Raji (cell line): ENCODE measurements around the gene NHSL2.

Experiments used
- POLR2A ChIP-seq: IDR thresholded peaks from 2 replicates; pipeline ENCODE4 v1.6.1; 2011; ENCODE audit warnings: low read depth, low read length, control low read depth; ENCODE audit not compliant: insufficient read depth

The NHSL2 gene

DNA sequence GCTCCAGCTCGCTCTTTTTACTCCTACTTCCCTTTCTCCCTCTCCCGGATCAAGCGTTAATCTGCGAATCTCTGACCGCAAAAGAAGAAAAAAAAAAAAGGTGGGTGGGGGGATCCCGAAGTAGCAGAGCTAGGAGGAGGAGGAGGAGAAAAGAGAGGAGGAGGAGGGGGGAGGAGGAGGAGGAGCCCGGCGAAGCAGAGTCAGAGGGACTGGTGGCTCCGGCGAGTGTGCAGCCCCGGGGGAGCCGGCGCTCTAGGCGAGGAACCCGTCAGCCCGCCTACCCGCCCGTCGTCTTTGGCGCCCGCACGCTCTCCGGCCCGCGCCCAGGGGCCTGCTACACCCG is at the start of gene NHSL2:
Gene NHSL2 (plus strand): TSS at position 203 of the 343 bp plus-strand sequence.
- no peak for TF ChIP-seq POLR2A

DNA sequence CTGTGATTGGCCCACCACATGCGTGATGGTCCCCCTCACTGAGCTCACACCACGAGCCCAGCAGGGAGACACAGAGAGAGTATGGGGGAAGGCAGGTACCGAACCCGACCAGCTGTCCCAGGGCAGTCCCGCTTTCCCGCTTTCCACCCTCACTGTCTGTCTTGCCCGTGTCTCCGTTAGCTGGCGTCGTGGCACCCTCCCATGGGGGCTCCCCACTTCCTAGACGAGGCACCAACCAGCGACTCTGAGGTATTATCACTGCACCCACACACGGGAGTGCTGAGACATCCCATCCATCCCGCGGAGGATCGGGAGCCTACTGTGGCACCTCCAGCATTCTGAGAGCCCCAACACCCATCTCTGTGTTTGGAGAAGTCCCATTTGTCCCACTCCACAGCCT is 43.0 kb upstream of the NHSL2 start:
- no peak for TF ChIP-seq POLR2A

GRCh38 chrX:71870208-71871098 is 40.2 kb upstream of the NHSL2 start:
- TF ChIP-seq POLR2A: no peak

- no peak for TF ChIP-seq POLR2A
These were observed 39.3 kb upstream of the NHSL2 start for GRCh38 chrX:71871367-71871766.

- no peak for TF ChIP-seq POLR2A
These were observed 37.8 kb upstream of the NHSL2 start for GRCh38 chrX:71872542-71873458.

DNA sequence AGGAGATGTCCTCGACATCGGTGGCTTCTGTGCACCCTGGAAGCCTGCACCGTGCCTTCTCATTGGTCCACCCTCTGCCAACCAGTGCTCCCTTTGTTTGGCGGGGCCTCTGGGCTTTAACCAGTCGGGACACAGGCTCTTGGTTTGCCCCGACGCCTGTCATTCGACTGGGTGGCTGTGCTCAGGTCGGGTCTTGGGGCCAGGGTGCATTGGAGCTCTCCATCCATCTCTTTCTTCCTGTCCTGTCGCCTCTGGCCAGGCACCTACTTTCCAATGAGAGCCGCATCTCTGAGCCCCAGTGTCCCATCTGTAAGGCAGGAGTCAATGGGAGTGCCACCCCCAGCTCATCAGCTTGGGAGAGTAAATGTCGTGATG is 37.2 kb upstream of the NHSL2 start:
- TF ChIP-seq POLR2A: no peak

GRCh38 chrX:71885099-71885498 is 25.5 kb upstream of the NHSL2 start:
- TF ChIP-seq POLR2A: no peak

- no peak for TF ChIP-seq POLR2A
These were observed 15.0 kb upstream of the NHSL2 start for GRCh38 chrX:71895607-71896006.

GRCh38 chrX:71906144-71906543 is 4.5 kb upstream of the NHSL2 start:
- TF ChIP-seq POLR2A: no peak

DNA sequence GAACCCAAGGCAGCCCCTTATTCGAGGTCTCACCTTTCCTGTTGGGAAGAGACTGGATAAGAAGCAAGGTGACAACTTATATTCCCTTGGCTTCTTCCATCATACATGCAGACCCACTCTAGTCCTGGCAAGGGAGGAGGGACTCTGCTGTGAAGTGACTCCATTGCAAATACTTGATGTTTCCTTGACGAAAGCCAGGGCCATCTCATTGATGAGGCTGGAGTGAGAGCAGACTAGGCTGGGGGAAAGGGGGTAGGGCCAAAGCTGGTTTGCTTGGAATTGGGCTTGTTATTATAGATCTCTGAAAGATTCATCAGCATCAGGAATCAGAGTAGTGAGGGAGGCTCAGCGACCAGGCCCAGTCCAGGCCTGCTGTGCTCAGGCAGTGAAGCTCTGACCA is 2.3 kb upstream of the NHSL2 start:
- TF ChIP-seq POLR2A: no peak

DNA sequence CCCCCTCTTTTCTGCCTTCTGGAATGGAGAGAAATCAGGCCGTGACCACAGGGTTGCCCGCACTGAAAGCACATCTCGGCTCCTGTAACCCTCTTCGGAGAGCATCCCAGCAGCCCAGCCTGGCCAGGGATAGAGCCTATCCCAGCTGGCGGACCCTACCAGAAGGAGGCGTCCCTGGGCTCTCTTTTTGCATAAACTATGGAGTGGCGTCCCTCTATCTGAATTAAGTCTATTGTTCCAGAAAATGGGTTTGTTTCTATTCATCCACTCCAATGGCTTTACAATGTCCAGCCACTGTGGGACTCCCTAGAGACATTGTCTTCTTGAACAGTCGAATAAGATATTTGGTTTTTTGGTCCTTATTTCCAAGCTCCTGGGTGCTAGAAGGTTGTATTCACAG is 689 bp upstream of the NHSL2 start:
- no peak for TF ChIP-seq POLR2A

DNA sequence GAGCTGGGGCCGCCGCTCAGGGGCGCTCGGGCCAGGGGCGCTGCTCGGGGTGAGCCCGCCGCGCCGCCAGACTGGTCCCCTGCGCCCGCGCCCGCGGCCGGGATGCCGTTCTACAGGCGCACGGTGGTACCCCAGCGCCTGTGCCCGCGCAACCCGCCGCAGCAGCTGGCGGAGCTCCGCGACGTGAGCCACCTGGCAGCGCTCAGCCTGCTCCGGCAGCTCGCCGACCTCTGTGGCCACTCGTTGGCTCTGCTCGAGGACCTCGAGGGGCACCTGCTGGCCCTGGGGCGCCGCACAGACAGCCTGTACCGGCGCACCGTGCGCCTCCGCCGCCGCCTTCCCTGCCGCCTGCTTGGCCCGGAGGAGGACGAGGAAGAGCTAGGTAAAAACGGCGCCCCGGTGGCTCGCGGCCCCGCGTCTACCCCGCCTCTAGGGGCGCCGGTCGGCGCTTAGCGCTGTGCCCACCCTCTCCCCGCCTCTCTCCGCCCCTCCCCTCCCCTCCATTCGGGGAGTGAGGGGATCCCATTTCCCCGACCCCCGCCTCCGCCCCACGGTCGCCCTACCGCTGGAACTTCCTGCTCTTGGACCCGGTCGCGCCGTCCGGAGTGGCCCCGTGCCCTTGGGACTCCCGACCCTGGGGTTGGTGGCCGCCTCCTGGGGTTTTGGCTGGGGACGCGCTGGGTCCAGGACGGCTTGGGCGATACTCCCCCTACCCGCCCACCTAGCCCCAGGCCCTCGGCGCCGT is 513 bp downstream of the NHSL2 start:
- no peak for TF ChIP-seq POLR2A

- TF ChIP-seq POLR2A: no peak
These were observed 1.0 kb downstream of the NHSL2 start for GRCh38 chrX:71911731-71912050.

DNA sequence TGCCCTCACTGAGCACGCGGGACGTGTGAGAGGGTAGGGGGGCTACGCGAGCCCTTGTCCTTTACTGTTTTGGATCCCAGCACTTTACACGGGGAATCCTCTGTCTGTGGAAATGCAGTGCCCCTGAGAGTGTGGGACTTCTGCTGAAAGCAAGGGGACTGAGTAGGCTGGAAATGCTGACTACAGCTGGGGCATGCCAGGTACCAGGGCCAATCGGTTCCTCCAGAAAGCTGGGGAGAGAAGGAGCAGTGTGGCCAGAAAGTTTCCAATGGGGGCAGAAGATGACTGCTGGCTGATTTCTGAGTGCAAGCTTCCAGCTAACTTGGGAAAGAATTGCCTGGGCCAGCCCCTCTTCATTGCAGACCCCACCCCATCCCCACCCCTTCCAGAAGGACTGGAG is 1.5 kb downstream of the NHSL2 start:
- no peak for TF ChIP-seq POLR2A

- no peak for TF ChIP-seq POLR2A
These were observed 2.7 kb downstream of the NHSL2 start for GRCh38 chrX:71913156-71913950.
